HCT116 (cell line): ENCODE results near the gene PYGO1. TPM values are rescaled to one million over a fixed set of nuclear protein-coding genes. Genes with fewer than 3 reads are reported as not detected.

Experiments used
- ATAC-seq: fragments of 200-7000 bp; cut with Tn5 transposase; 2 replicates; pipeline ENCODE4 v1.9.1; 2020; ENCODE audit warnings: mild to moderate bottlenecking, moderate library complexity
- BruUV-seq: library from RNA; stranded (reverse); fragments of 400-500 nt; replicated peaks from 2 replicates; lab custom pipeline; 2021; lab: Mats Ljungman, UMichigan
- CTCF ChIA-PET: fragments of 300-600 bp; sonication (Branson Sonifier 250); formaldehyde crosslinking; loops from one replicate; lab custom pipeline; 2021; ENCODE audit warnings: antibody characterized with exemption; lab: Charles Lee
- POLR2A ChIA-PET: fragments of 300-600, 350-600 bp; sonication (Branson Sonifier 250); formaldehyde crosslinking; loops from one replicate; lab custom pipeline; 2021; ENCODE audit warnings: antibody characterized with exemption; lab: Charles Lee
- RAD21 ChIA-PET, 2 experiments: fragments of 300-600 bp; sonication (Branson Sonifier 250); formaldehyde crosslinking; loops; one replicate each; lab custom pipeline; 2023; ENCODE audit warnings: low total read pairs in 2 of 2; ENCODE audit not compliant: uncharacterized antibody in 2 of 2, unreplicated experiment in 2 of 2, low non-redundant PET in 1 of 2; lab: Charles Lee
- DNase-seq: peaks from one replicate; pipeline ENCODE4 v3.0.0-alpha.2; 2010; ENCODE audit warnings: low read depth, low spot score
- H2AFZ ChIP-seq: fragments of 200-600 bp; shearing (Covaris generic), sonication (generic); 2 replicates; pipeline ENCODE4 v1.6.1; 2017; ENCODE audit warnings: low read depth, mixed run types, mixed read lengths, antibody characterized with exemption, low read length; ENCODE audit not compliant: poor library complexity, severe bottlenecking
- H3K27ac ChIP-seq: 2 replicates; pipeline ENCODE4 v1.5.1; 2012; ENCODE audit warnings: low read depth, low read length
- H3K27me3 ChIP-seq: fragments of 200-600 bp; sonication (generic); 2 replicates; pipeline ENCODE4 v1.6.1; 2016; ENCODE audit warnings: mixed run types, low read length, mixed read lengths; ENCODE audit not compliant: insufficient read depth
- H3K36me3 ChIP-seq, 2 experiments: fragments of 200-500 bp in 1 of 2; fragments of 200-600 bp in 1 of 2; sonication (Bioruptor generic) in 1 of 2; sonication (generic) in 1 of 2; 2 replicates each; pipeline versions ENCODE4 v1.5.1 to v1.6.1; 2014 to 2016; ENCODE audit warnings: low read length in 2 of 2, inconsistent platforms in 1 of 2, mixed read lengths in 1 of 2, mixed run types in 1 of 2; ENCODE audit not compliant: insufficient read depth in 2 of 2, control insufficient read depth in 1 of 2
- H3K4me1 ChIP-seq, 2 experiments: fragments of 200-600 bp in 1 of 2; sonication (generic) in 1 of 2; 2 replicates each; pipeline versions ENCODE4 v1.5.1 to v1.6.1; 2012 to 2017; ENCODE audit warnings: low read length in 2 of 2, inconsistent platforms in 1 of 2, mild to moderate bottlenecking in 1 of 2, mixed read lengths in 1 of 2, mixed run types in 1 of 2, moderate library complexity in 1 of 2; ENCODE audit not compliant: insufficient read depth in 2 of 2, control insufficient read depth in 1 of 2
- H3K4me2 ChIP-seq: fragments of 200-600 bp; sonication (generic); 2 replicates; pipeline ENCODE4 v1.6.1; 2017; ENCODE audit warnings: mixed run types, low read length, mixed read lengths
- H3K4me3 ChIP-seq, 2 experiments: fragments of 200-600 bp in 1 of 2; sonication (generic) in 1 of 2; replicated peaks in 1 of 2; 2 replicates each; pipeline ENCODE4 v1.5.1; 2011 to 2016; ENCODE audit warnings: low read length in 2 of 2, control low read depth in 1 of 2, low read depth in 1 of 2, mild to moderate bottlenecking in 1 of 2, mixed read lengths in 1 of 2, mixed run types in 1 of 2
- H3K79me2 ChIP-seq: fragments of 200-600 bp; sonication (generic); 2 replicates; pipeline ENCODE4 v1.6.1; 2017; ENCODE audit warnings: mild to moderate bottlenecking, mixed run types, low read length, moderate library complexity, mixed read lengths; ENCODE audit not compliant: insufficient read depth
- H3K9ac ChIP-seq: fragments of 200-600 bp; sonication (generic); 2 replicates; pipeline ENCODE4 v1.6.1; 2016; ENCODE audit warnings: low read length, mixed read lengths
- H3K9me2 ChIP-seq: fragments of 200-600 bp; sonication (generic), shearing (Covaris generic); 2 replicates; pipeline ENCODE4 v1.6.1; 2017; ENCODE audit warnings: mixed run types, mild to moderate bottlenecking, moderate library complexity; ENCODE audit not compliant: insufficient read depth
- H3K9me3 ChIP-seq, 2 experiments: fragments of 200-500 bp in 1 of 2; fragments of 200-600 bp in 1 of 2; sonication (Bioruptor generic) in 1 of 2; sonication (generic) in 1 of 2; 2 replicates each; pipeline ENCODE4 v1.6.1; 2014 to 2017; ENCODE audit warnings: low read length in 2 of 2, mixed read lengths in 2 of 2, inconsistent platforms in 1 of 2, low read depth in 1 of 2, mild to moderate bottlenecking in 1 of 2, mixed run types in 1 of 2, moderate library complexity in 1 of 2; ENCODE audit not compliant: control insufficient read depth in 1 of 2, insufficient read depth in 1 of 2
- H4K20me1 ChIP-seq: fragments of 200-600 bp; sonication (generic), shearing (Covaris generic); 2 replicates; pipeline ENCODE4 v1.6.1; 2017; ENCODE audit warnings: mixed run types, mild to moderate bottlenecking, moderate library complexity; ENCODE audit not compliant: insufficient read depth
- CBX3 ChIP-seq: IDR thresholded peaks from 2 replicates; pipeline ENCODE4 v1.6.1; 2012; ENCODE audit warnings: low read depth
- EGR1 ChIP-seq: IDR thresholded peaks from 2 replicates; pipeline ENCODE4 v1.6.1; 2012; ENCODE audit warnings: low read depth
- EZH2phosphoT487 ChIP-seq: fragments of 200-600 bp; IDR thresholded peaks from 2 replicates; pipeline ENCODE4 v1.6.1; 2018; ENCODE audit warnings: antibody characterized with exemption, borderline replicate concordance
- FOSL1 ChIP-seq: IDR thresholded peaks from 2 replicates; pipeline ENCODE4 v1.6.1; 2012; ENCODE audit warnings: low read depth
- SIN3A ChIP-seq: IDR thresholded peaks from 2 replicates; pipeline ENCODE4 v1.6.1; 2012; ENCODE audit warnings: low read depth
- intact Hi-C: fragments of 100-400 bp; cut with micrococcal nuclease; formaldehyde crosslinking; loops from 2 replicates; pipeline ENCODE4 v1.10.0; 2022
- total RNA-seq: library from RNA; stranded (reverse); gene quantifications from one replicate; pipeline ENCODE4 v1.2.1, GENCODE V29; 2021; ENCODE audit not compliant: unreplicated experiment
- TF ChIP-seq, protein P1 (sequence below): IDR thresholded peaks from 2 replicates; pipeline ENCODE4 v1.6.1; 2012; ENCODE audit warnings: low read depth

The PYGO1 gene
- total RNA-seq, 1 experiment from 2014 or later = 0.34 TPM

- Histone ChIP-seq H3K79me2 (no peaks in the 10 kb centered on the region), H2AFZ (no peak overlapping the region), H3K4me3 (no peak overlapping the region), H3K9me3 (no peaks in the 10 kb centered on the region), H3K4me1 (peaks cover 0 to 5% of the 10 kb centered on the region in 2 experiments; a peak in 2 of 4 replicates), H3K27ac (no peak overlapping the region), H3K36me3 (no peaks in the 10 kb centered on the region), H3K9ac (no peak overlapping the region), H4K20me1 (no peaks in the 10 kb centered on the region), H3K4me2 (no peak overlapping the region), H3K27me3 (no peaks in the 10 kb centered on the region), H3K9me2 (no peaks in the 10 kb centered on the region)
- ChIA-PET POLR2A (no interaction called here), RAD21 (no interaction called here), CTCF (interaction anchor here (0.6 kb wide), 1 partner anchor 15 kb away, joined by 3 read pairs; no protein-coding TSS in a partner anchor)
- TF ChIP-seq EGR1 (no peak), FOSL1 (no peak), SIN3A (no peak), CBX3 (no peak), EZH2phosphoT487 (no peak)
- TF ChIP-seq, protein P1, sequence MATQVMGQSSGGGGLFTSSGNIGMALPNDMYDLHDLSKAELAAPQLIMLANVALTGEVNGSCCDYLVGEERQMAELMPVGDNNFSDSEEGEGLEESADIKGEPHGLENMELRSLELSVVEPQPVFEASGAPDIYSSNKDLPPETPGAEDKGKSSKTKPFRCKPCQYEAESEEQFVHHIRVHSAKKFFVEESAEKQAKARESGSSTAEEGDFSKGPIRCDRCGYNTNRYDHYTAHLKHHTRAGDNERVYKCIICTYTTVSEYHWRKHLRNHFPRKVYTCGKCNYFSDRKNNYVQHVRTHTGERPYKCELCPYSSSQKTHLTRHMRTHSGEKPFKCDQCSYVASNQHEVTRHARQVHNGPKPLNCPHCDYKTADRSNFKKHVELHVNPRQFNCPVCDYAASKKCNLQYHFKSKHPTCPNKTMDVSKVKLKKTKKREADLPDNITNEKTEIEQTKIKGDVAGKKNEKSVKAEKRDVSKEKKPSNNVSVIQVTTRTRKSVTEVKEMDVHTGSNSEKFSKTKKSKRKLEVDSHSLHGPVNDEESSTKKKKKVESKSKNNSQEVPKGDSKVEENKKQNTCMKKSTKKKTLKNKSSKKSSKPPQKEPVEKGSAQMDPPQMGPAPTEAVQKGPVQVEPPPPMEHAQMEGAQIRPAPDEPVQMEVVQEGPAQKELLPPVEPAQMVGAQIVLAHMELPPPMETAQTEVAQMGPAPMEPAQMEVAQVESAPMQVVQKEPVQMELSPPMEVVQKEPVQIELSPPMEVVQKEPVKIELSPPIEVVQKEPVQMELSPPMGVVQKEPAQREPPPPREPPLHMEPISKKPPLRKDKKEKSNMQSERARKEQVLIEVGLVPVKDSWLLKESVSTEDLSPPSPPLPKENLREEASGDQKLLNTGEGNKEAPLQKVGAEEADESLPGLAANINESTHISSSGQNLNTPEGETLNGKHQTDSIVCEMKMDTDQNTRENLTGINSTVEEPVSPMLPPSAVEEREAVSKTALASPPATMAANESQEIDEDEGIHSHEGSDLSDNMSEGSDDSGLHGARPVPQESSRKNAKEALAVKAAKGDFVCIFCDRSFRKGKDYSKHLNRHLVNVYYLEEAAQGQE = no peak
- no peak for DNase-seq
- ATAC-seq = no peak
- intact Hi-C loops = loop anchor here (10.0 kb wide), 1 partner anchor 272 kb away; no protein-coding TSS in a partner anchor
- BruUV-seq = no TSS peak
Measured at GRCh38 chr15:55522742-55523450, 65.2 kb downstream of the PYGO1 start.
